IPS-15b (cell line): Measurements from ENCODE around the gene EFCAB11.

Experiments used
- H3K27me3 ChIP-seq: one replicate; pipeline ENCODE4 v1.6.1; 2013; ENCODE audit warnings: low read length; ENCODE audit not compliant: control insufficient read depth, insufficient read depth
- H3K36me3 ChIP-seq: one replicate; pipeline ENCODE4 v1.6.1; 2013; ENCODE audit warnings: low read length; ENCODE audit not compliant: control insufficient read depth, insufficient read depth
- H3K4me1 ChIP-seq: one replicate; pipeline ENCODE4 v1.6.1; 2013; ENCODE audit warnings: mild to moderate bottlenecking, low read length; ENCODE audit not compliant: control insufficient read depth, insufficient read depth
- H3K4me3 ChIP-seq: one replicate; pipeline ENCODE4 v1.5.1; 2013; ENCODE audit warnings: low read depth, low read length
- H3K9ac ChIP-seq: one replicate; pipeline ENCODE4 v1.6.1; 2013; ENCODE audit warnings: low read depth, mild to moderate bottlenecking, low read length
- H3K9me3 ChIP-seq: one replicate; pipeline ENCODE4 v1.6.1; 2013; ENCODE audit warnings: mild to moderate bottlenecking, low read length; ENCODE audit not compliant: control insufficient read depth, insufficient read depth

The EFCAB11 gene

DNA sequence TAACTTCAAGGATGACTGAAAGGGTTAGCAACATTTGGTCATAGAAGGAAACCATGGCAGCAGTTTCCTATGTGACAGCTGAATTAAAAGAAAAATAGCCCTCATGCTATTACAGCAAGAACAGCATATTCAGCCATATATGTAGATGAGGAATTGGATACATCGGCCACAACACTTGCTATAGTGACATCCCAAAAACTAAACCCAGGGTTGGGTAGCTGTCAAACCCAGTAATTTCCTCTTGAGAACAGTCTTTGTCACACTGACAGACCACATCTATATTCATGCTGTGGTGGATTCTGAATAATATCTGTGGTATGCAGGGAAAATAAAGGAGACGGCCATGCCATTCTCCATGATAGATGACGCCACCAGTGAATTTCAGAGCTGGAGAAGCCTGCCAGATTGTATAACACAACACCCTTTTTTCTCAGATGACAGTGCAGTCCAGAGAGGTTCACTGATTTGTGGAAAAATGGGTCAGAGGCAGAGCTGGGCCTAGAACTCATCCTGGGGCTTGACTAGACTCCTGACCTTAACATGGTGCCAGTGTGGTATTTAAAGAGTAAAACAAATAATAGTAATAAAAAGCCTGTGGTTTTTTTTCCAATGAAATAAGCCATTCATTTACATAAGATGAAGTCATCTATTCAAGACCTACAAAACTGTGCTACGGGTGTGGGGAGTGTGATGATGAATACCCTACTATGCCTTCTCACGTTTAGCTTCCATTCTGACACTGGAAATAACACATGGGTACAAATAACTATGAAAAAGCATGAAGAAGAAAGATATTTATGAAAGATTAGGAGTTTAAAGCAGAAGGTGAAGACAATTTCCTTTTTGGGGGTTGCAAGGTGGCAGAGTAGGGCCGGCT is 32.3 kb downstream of the EFCAB11 start:
- no peak overlapping the region for H3K9ac ChIP-seq
- H3K36me3 ChIP-seq: no peaks in the 10 kb centered on the region
- H3K27me3 ChIP-seq: no peaks in the 10 kb centered on the region
- no peaks in the 10 kb centered on the region for H3K4me1 ChIP-seq
- H3K9me3 ChIP-seq: no peaks in the 10 kb centered on the region
- no peak overlapping the region for H3K4me3 ChIP-seq

DNA sequence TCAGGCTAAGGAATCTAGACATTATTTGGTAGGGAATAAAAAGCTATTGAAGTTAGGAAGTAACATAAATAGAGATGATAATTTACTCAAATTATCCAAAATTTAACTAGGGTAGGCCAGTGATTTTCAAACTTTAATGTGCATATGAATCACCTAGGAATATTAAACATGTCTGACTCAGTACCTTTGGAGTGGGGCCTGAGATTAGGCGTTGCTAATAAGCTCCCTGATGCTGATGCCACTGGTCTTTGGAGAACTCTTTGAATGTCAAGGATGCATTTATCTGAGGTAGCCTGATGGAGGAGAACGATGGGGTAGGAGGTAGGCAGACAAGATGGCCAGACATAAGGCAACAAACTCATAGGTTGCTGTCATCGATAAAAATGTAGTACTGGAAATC is 33.2 kb downstream of the EFCAB11 start:
- no peaks in the 10 kb centered on the region for H3K4me1 ChIP-seq
- no peaks in the 10 kb centered on the region for H3K36me3 ChIP-seq
- H3K4me3 ChIP-seq: no peak overlapping the region
- H3K9me3 ChIP-seq: no peaks in the 10 kb centered on the region
- H3K27me3 ChIP-seq: no peaks in the 10 kb centered on the region
- H3K9ac ChIP-seq: no peak overlapping the region

DNA sequence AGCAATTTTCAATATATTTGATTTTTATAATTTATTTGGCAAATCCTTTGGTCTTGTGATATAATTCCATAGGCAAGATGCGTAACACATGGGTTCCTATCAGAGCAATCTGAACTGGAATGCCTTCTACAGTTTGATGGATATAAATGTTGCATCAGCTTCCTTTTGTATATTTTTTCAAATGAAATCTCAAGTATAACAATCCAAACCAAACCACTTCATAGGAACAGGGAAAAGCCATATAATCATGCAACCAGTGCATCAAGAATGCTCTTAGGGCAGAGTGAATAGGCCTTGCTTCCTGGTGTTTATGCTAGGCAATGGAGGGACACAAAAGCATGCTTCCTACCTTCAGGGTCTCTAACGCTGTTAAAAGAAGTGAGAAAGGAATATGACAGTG is 34.5 kb downstream of the EFCAB11 start:
- Histone ChIP-seq H3K9me3 (no peaks in the 10 kb centered on the region), H3K4me3 (no peak overlapping the region), H3K27me3 (no peaks in the 10 kb centered on the region), H3K4me1 (peaks cover 1% of the 10 kb centered on the region), H3K9ac (no peak overlapping the region), H3K36me3 (no peaks in the 10 kb centered on the region)

DNA sequence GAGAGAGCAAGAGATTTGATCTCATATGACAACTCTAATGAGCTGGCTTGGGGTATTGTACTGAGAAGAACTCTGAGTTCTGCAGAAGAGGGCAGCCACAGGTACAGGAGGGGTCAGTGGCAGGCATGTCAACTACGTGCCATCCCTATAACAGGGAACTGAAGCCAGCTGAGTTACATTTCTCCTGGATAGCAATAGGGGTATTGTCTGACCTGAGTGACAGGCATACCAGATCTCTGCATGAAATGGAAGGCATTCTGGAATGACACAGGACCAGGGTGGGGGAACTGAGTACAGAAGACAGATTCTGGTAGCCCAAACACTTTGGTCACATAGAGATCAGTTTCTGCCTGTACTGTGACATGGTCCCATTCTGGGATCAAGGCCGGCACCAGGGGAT is 35.8 kb downstream of the EFCAB11 start:
- H3K36me3 ChIP-seq: no peaks in the 10 kb centered on the region
- H3K27me3 ChIP-seq: no peaks in the 10 kb centered on the region
- peaks cover 3% of the 10 kb centered on the region for H3K4me1 ChIP-seq

DNA sequence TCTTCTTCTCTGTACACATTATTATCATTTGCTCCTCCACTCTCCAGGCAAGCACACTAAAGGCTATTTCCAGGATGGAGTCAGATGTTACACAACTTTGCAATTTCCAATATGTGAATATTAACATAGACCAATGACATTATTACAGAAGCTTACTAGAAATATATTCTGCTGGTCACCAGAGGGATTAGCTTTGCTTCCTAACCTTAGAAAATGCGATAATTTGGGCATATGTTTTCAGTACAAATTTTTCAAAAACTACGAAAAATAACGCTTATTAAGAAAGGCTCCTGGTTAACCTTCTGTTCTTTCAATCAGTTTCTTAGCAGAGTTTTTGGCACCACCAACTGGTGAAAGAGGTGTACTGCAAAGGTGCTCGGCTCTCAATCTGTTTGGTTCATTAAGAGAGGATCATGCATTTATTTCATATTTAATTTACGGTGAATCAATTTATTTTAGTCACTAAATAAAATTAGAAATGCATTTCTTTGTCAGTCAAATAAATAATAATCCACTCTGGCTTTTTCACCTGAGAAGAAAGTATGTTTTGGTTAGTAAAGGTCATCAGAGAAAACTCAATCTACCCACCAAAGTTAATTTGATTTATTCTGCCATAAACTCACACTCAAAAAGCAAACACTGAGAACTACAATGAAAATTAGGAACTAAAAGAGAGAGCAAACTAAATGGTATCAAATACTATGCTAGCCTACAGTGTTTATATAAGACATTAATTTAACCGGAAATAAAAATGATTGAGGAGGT is 39.2 kb downstream of the EFCAB11 start:
- no peak overlapping the region for H3K9ac ChIP-seq
- no peaks in the 10 kb centered on the region for H3K36me3 ChIP-seq
- H3K4me3 ChIP-seq: no peak overlapping the region
- no peaks in the 10 kb centered on the region for H3K27me3 ChIP-seq
- peaks cover 23% of the 10 kb centered on the region for H3K4me1 ChIP-seq
- H3K9me3 ChIP-seq: no peaks in the 10 kb centered on the region

More for the DNA sequence above, 35.8 kb downstream of the EFCAB11 start:
- Histone ChIP-seq H3K4me3 (no peak overlapping the region), H3K9me3 (no peaks in the 10 kb centered on the region), H3K9ac (no peak overlapping the region)

DNA sequence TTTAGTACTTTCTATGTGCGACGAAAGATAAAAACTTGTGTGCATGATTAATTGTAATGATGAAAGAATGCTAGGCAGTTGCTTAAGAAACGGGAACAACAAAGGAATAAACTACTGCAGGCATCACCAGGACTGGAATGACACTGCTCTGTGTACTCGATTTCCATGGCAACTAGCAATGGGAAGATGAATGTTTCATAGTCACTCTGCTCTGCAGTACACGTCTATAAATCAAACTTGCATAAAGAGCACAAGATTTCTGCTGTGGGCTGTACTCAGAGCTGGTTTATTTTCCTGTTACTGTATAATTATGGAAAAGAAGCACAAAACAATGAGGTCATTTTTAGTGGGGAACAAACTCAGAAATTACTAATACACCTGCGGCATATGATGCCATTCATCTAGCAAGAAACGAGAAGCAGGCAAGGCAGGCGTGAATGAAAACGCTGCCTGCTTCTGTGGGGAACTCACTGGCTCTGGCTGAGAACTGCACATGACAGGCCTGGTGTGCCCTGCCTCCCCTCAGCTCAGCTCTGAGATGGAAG is 41.8 kb downstream of the EFCAB11 start:
- no peaks in the 10 kb centered on the region for H3K36me3 ChIP-seq
- H3K4me3 ChIP-seq: no peak overlapping the region
- no peak overlapping the region for H3K9ac ChIP-seq
- H3K27me3 ChIP-seq: no peaks in the 10 kb centered on the region
- H3K9me3 ChIP-seq: no peaks in the 10 kb centered on the region
- H3K4me1 ChIP-seq: peaks cover 25% of the 10 kb centered on the region

DNA sequence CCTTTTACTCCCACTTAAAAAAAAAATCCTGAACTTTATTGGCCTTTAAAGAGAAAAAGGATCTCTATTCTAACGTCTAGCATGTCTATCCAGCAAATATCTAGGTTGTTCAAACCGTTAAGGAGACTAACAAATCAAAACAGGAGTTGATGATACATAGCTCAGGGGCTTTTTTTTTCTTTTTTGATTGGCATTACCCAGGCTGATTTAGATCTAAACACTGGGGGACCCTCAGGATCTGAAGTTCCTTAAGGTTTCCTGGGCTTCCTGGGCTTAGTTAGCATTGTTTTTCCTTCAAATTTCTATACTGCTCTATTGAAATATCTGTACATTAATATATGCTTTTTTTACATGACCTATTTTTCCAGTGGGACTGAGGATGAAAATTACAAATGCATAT is 42.3 kb downstream of the EFCAB11 start:
- Histone ChIP-seq H3K4me3 (no peak overlapping the region), H3K4me1 (peaks cover 26% of the 10 kb centered on the region), H3K9ac (no peak overlapping the region), H3K27me3 (no peaks in the 10 kb centered on the region), H3K9me3 (no peaks in the 10 kb centered on the region), H3K36me3 (no peaks in the 10 kb centered on the region)

DNA sequence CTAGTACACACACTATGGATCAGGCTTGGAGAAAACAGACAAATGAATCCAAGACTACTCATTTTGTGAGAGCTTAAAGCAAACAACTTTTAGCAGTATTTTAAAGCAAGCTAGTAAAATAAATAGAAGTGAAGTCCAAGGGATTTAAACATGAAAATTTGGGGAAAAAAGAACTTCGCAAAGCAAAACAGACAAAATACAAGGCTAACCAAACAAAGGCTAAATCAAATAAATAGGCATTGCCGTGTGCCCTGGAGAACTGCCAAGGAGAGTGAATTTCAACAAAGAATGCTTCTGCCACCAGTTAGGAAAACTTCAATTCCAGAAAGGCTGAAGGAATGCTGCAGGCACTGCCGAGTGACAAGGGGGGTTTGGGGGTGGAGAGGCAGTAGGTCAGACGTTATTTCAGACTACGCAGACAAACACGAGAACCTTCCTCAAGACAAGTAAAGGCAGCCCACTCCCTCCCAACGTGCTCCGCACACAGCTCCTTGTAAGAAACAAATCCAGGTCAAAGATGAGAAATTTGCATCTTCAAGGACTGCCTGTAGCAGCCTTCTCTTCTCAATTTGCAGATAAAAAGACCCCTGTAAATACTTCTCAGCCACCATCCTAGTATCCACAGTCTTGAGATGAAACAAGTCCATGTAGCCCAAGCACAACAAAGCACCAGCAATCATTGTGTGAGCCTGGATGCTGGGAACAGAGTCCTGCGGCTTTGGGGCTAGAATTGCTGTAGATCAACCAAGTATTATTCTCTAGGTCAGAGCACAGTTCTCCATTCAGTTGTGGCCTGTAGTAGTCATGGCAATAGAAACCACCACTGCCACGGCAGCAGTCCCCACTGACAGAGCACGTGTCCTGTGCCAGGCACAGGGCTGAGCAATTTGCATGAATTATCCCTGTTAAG is 43.3 kb downstream of the EFCAB11 start:
- Histone ChIP-seq H3K4me3 (peak overlapping the region; percentile 7), H3K9ac (no peak overlapping the region), H3K27me3 (no peaks in the 10 kb centered on the region), H3K4me1 (peaks cover 26% of the 10 kb centered on the region), H3K36me3 (no peaks in the 10 kb centered on the region), H3K9me3 (no peaks in the 10 kb centered on the region)

DNA sequence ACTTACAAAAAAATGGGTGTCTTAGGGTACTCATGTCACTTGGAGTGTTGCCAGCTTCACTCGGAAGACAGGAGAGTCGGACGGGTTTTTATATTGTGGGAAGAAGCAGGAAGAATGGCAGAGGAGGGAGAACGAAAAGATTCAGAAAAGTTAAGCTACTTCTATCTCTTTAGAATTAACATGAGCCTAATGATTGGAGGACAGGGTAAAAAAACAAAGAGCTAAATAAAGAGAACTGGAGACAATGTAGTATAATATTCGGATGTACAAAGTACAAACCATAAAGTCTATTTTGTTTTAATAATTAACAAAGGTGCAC is 43.9 kb downstream of the EFCAB11 start:
- Histone ChIP-seq H3K4me3 (no peak overlapping the region), H3K9ac (no peak overlapping the region), H3K36me3 (no peaks in the 10 kb centered on the region)

DNA sequence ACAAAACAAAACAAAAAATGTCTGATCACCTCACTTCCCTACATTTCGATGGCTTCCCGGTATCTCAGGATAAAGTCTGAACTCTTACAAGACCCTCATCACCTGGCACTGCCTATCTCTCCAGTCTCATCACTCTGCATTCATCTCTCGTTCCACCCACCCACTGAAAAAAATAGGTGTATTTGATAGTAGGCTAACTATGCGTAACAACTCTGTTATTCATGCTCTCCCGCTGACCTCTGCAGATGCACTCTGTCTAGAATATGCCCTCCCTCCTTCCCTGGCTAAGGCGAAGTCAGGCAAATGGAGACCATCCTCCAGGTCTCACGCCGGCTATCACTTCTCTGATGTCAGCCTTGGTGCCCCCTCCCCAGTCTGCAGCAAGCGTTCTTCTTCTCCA is 44.9 kb downstream of the EFCAB11 start:
- Histone ChIP-seq H3K36me3 (no peaks in the 10 kb centered on the region), H3K9me3 (no peaks in the 10 kb centered on the region), H3K9ac (no peak overlapping the region), H3K4me1 (peaks cover 23% of the 10 kb centered on the region), H3K4me3 (no peak overlapping the region), H3K27me3 (no peaks in the 10 kb centered on the region)

More for the DNA sequence above, 43.9 kb downstream of the EFCAB11 start:
- H3K9me3 ChIP-seq: no peaks in the 10 kb centered on the region
- H3K27me3 ChIP-seq: no peaks in the 10 kb centered on the region
- peaks cover 26% of the 10 kb centered on the region for H3K4me1 ChIP-seq

DNA sequence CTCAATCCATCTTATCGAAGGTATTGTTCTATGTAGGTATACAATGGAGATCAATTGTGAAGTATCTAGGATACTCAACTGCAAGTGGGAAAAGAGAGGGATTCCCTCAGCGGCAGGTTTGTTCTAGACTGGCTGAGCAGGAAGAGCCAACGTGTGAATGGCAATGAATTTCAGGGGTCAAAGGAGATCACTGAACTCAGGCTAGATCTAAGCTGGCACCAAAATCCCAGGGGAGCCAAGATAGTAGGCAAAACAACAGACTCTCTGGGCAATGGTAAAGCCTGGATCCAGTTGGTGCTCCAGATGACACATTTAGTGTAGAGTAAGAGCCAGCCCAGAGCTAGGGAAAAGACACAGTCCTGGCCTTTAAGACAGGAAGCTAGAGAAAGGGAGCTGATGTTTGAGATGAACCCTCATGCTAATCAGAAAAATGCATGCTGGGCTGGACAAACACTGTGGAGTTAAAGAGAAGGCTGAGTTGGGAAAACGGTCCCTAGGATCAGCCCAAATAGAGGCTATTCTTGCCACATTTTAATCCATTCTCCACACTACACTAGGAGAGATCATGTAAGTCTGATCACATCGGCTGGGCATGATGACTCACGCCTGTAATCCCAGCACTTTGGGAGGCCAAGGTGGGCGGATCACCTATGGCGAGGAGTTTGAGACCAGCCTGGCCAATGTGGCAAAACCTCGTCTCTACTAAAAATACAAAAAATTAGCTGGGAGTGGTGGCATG is 45.6 kb downstream of the EFCAB11 start:
- Histone ChIP-seq H3K27me3 (no peaks in the 10 kb centered on the region), H3K36me3 (no peaks in the 10 kb centered on the region), H3K4me3 (no peak overlapping the region), H3K4me1 (peaks cover 23% of the 10 kb centered on the region), H3K9ac (no peak overlapping the region), H3K9me3 (no peaks in the 10 kb centered on the region)
